COR-L47 (cell line): ENCODE measurements around the gene DSG3.
"Not testable (repeated sequence)": the region's sequence is repeated elsewhere in the genome, so short reads cannot be mapped to it uniquely, and the experiment has no call there.

ENCODE experiments used
- DNase-seq: peaks from one replicate; lab custom pipeline; 2025; lab: John Stamatoyannopoulos, UW

The DSG3 gene

GRCh38 chr18:31491586-31491985 is 44.0 kb downstream of the DSG3 start:
- no peak for DNase-seq

DNA sequence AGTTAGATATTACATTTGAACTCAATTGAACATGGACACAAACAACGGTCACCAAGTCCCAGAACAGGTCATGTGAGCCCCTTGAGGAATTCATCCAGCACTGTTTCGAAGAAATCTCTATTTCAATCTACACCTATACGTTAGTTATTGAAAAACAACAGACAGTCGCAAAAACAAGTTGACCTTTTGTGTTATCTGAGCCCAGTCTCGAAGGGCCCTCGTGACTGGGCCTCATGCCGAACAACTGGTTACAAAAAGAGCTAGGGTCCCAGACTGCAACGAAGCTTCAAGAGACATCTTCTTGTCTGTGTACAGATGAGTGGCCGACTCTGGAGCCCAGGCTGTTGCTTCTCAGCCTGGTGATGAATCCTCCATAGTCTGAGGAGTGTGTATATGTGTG is 45.1 kb downstream of the DSG3 start:
- no peak for DNase-seq

- no peak for DNase-seq
Measured at GRCh38 chr18:31493171-31493570, 45.6 kb downstream of the DSG3 start.

GRCh38 chr18:31493941-31494340 is 46.4 kb downstream of the DSG3 start:
- DNase-seq = no peak

- not testable (repeated sequence) for DNase-seq
Measured at GRCh38 chr18:31494705-31495244, 47.2 kb downstream of the DSG3 start.

- DNase-seq = no peak
Measured at GRCh38 chr18:31497404-31497835, 49.9 kb downstream of the DSG3 start.

DNA sequence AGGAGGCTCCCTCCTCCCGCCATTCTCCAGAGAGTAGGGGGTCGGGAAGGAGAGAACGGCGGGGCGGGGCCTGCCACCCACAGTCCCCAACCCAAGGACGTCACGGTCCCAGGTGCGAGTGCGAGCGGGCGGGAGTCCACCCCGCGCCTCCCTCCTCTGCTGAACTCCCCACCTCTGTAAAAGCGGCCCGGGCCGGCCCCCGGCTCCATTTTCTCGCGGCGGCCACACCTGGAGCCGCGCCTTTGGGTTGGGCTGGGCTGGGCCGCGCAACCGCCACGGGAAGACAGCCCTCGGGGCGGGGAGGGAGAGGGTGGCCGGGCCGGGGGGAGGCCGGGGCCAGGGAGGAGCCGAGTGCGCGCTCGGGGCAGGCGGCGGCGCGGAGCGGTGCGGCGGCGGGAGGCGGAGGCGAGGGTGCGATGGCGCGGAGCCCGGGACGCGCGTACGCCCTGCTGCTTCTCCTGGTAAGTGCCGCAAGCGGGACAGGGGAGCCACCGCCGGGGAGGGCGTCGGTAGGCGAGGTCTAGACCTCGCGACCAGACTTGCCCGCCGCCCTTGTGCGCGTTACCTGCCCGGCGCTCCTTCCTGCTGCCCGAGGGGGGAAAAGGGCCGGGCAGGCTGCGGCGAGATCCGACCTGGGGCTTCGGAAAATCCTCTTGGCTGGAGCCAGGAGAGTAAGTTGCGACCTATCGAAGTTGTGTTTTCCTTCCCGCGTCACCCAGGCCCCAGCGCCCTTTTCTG is 50.5 kb downstream of the DSG3 start, which contains the start of gene DSG2:
Gene DSG2, plus strand, starts transcription at position 342 of the 738 bp plus-strand sequence. Its CDS starts 75 bp downstream, at position 417.
- DNase-seq = peak; percentile 57

- DNase-seq = no peak
Measured at GRCh38 chr18:31498574-31499524, 51.3 kb downstream of the DSG3 start.

DNA sequence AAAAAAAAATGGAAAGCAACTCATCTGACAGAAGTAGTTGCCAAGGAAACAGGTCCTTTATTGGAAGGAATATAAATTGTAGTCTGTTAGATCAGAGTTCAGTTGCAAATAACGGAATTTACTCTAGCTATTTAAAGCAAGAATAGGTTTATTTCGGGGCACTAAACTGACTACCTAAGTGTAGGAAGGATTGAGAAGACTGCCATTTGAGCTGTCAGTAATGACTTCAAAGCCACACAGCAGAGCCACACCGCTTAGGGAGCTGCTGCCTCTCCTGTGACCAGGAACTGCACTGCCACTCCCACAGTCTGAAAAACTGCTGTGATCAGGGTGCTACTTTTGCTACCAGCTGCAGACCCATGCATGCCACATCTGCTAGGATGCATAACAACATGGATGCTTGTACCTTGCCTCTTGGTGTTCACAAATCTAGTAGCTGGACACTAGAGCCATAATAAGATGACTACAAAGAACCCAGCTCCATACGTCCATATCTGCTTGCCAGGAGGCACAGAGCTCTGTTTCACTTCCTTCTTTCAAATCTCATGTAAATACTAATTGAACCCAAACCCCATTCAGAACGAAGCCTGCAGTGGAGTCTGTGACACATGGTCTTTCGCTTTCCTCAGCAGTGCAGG is 52.6 kb downstream of the DSG3 start:
- DNase-seq = no peak

DNA sequence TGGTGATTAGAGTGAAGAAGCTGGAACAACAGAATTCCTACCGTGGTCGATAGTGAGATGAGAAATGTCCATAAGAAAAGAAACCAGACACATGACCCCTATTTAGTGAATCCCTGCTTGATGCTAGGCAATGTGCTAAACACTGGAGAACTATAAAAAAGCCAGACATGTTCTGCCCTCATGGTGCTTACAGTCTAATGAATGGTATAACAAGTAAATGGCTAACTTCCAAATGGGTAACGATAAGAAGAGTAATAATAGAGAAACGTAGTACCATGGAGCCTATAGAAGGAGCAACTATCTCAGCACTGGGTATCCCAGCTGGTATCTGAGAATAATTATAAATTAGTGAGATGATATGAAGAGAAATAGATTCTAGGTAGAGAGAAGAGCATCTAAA is 55.5 kb downstream of the DSG3 start:
- no peak for DNase-seq

- DNase-seq = no peak
Measured at GRCh38 chr18:31504455-31505147, 57.1 kb downstream of the DSG3 start.

DNA sequence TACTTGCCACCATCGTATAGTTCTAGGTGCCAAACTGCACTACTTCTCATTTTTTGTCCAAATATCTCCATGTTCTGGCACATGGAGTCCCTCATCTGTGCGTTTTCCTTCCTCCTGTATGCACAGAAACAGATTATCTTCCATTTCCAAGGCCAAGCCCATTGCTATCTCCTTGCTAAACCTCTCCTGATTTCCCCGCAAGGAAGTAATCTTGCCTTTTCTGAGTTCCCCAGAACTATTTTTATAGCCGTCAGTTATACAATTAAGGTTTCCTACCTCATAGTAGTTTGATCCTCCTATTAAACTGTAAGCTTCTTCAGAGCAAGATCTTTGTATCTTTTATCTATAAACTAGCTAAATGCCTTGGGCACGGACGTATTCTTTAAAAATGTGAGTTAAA is 57.6 kb downstream of the DSG3 start:
- DNase-seq = no peak

- DNase-seq = peak; percentile 37
Measured at GRCh38 chr18:31506024-31506742, 58.6 kb downstream of the DSG3 start.

- DNase-seq = not testable (repeated sequence)
Measured at GRCh38 chr18:31507124-31507523, 59.6 kb downstream of the DSG3 start.

DNA sequence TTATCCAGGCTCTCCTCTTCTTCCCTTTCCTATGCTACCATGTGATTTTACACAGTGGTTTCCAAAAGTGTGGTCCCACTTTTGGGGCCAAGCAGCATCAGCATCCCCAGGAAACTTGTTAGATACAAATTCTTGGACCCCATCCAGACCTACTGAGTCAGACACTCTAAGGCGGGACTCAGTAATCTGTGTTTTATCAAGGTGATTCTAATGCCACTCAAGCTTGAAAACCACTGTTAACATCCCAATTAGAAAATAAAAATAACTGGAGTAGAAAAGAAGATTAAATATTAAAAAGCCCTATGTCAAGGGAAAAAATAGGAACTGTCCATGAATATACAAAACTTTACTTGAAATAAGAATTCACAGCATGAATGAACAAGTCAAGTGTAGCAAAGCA is 61.2 kb downstream of the DSG3 start:
- DNase-seq = no peak

DNA sequence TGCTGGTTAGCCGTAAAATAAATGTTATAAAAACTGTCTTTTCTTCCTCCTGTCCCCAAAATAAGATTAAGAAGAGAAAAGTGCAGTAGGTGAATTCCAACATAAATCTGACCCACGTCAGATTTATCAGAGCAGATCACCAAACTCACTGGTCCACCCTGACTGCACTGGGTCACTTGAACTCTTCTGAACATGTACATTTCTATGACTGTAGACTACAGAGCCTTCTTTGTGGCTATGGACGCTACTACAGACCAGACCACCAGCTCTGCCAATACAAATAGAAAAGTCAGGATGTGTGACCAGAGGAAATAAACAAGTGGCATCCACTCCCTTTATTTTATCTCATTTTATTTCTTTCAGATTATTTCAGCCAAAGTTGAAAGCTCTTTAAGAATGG is 62.0 kb downstream of the DSG3 start:
- DNase-seq = no peak

GRCh38 chr18:31510319-31510718 is 62.8 kb downstream of the DSG3 start:
- no peak for DNase-seq

DNA sequence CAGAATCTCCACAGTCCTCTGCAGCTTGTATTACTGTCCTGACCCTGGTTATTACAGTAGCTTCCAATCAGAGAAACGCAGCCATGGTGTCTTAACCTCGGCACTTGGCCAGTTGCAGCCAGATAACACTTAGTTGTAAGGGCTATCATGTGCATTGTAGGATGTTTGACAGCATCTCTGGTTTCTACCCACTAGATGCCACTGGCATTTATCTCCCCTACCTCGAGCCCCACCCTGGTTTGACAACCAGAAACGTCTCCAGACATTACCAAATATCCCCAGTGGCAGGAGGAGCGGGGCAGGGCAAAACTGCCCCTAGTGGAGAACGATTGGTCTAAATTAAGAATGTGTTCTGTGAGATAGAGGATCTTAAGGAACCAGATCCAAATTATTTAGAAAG is 63.6 kb downstream of the DSG3 start:
- DNase-seq = no peak

GRCh38 chr18:31512203-31512764 is 64.7 kb downstream of the DSG3 start:
- no peak for DNase-seq

GRCh38 chr18:31513189-31513935 is 65.8 kb downstream of the DSG3 start:
- no peak for DNase-seq
